ENCODE results near the gene MMD2.

- TF ChIP-seq CTCF (conservative IDR thresholded peaks at IDR 0.05): no peak
- no peak for TF ChIP-seq ZFX (IDR thresholded peaks at IDR 0.05)
Observed at GRCh38 chr7:4911111-4911828, 47.7 kb downstream of the MMD2 start.
